Breast epithelium (tissue), 3 donors: ENCODE results near the gene PAFAH1B1.

Experiments used
- POLR2A ChIP-seq: fragments of 450-650 bp; IDR thresholded peaks from one replicate; pipeline ENCODE4 v1.6.1; 2016; ENCODE audit warnings: antibody characterized with exemption, mild to moderate bottlenecking, moderate library complexity
- POLR2AphosphoS5 ChIP-seq, 3 donors: sonication (generic); formaldehyde crosslinking; IDR thresholded peaks; one replicate each; pipeline ENCODE4 v1.6.1; 2017; ENCODE audit warnings: antibody characterized with exemption in 3 of 3
- TF ChIP-seq, protein P1 (sequence below), 3 donors: fragments of 450-650 bp; IDR thresholded peaks; one replicate each; pipeline ENCODE4 v1.5.1; 2016 to 2017; ENCODE audit warnings: antibody characterized with exemption in 3 of 3, mild to moderate bottlenecking in 3 of 3, moderate library complexity in 3 of 3

DNA sequence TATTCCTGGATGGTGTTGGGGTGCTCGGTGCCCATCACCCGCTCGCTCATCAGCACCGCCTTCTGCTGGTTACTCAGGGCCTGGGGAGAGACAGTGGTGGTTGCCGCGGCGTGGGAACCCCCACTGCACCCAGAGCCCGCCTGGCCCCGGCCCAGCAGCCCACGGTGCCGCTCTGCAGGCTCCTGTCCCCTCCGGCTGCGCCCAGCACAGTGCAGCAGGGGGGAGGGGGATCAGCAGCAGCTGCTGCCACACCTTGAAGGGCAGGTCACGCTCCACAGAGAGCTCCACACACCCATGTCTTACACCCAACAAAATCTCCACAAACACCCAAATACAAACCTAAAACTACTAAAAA, 99.3 kb downstream of the PAFAH1B1 start:
- TF ChIP-seq, protein P1, sequence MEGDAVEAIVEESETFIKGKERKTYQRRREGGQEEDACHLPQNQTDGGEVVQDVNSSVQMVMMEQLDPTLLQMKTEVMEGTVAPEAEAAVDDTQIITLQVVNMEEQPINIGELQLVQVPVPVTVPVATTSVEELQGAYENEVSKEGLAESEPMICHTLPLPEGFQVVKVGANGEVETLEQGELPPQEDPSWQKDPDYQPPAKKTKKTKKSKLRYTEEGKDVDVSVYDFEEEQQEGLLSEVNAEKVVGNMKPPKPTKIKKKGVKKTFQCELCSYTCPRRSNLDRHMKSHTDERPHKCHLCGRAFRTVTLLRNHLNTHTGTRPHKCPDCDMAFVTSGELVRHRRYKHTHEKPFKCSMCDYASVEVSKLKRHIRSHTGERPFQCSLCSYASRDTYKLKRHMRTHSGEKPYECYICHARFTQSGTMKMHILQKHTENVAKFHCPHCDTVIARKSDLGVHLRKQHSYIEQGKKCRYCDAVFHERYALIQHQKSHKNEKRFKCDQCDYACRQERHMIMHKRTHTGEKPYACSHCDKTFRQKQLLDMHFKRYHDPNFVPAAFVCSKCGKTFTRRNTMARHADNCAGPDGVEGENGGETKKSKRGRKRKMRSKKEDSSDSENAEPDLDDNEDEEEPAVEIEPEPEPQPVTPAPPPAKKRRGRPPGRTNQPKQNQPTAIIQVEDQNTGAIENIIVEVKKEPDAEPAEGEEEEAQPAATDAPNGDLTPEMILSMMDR (IDR thresholded peaks at IDR 0.05) = no peak
- TF ChIP-seq POLR2A (no peak), POLR2AphosphoS5 (IDR thresholded peaks at IDR 0.05) (no peak)
